ENCODE results near the gene SLC41A1. TPM values are rescaled to one million over a fixed set of nuclear protein-coding genes. Genes with fewer than 3 reads are reported as not detected.

The SLC41A1 gene
- total RNA-seq, 1 donor from 2014 or later = 28.8 TPM

GRCh38 chr1:205851993-205852392 is 39.0 kb upstream of the SLC41A1 start:
- Histone ChIP-seq H3K4me3 (no peak overlapping the region), H3K36me3 (no peaks in the 10 kb centered on the region)
- no peak for DNase-seq (ENCODE audit: low spot score in 2 of 2)

GRCh38 chr1:205849619-205850355 is 36.8 kb upstream of the SLC41A1 start, which contains the start of gene PM20D1:
Gene PM20D1, minus strand, starts transcription at chr1:205850132. Its CDS starts 60 bp downstream, at chr1:205850072.
- TF ChIP-seq CTCF (IDR thresholded peaks at IDR 0.05) = no peak
- H3K27me3 ChIP-seq = no peaks in the 10 kb centered on the region
- H3K4me1 ChIP-seq = no peaks in the 10 kb centered on the region
- H3K9me3 ChIP-seq = no peaks in the 10 kb centered on the region
- intact Hi-C loops (cut with DNase I) = loop anchor here (2.0 kb wide), 1 partner anchor 37 kb away; the partner anchor contains the start of gene SLC41A1
- DNase-seq (ENCODE audit: low spot score in 2 of 2) = peak; percentile 77 to 91
- H3K27ac ChIP-seq = no peak within 1 kb of the TSS
- H3K36me3 ChIP-seq = no peaks in the 10 kb centered on the region
- H3K4me3 ChIP-seq = peak within 1 kb of the TSS; percentile 48 to 64

More at GRCh38 chr1:205851993-205852392, 39.0 kb upstream of the SLC41A1 start:
- no peak for TF ChIP-seq CTCF (IDR thresholded peaks at IDR 0.05)
- H3K27ac ChIP-seq = no peak overlapping the region
- intact Hi-C loops (cut with DNase I) = loop anchor here (2.0 kb wide), 1 partner anchor 39 kb away; the partner anchor contains the start of gene SLC41A1
- no peaks in the 10 kb centered on the region for H3K27me3 ChIP-seq
- no peaks in the 10 kb centered on the region for H3K4me1 ChIP-seq
- peaks cover 0 to 6% of the 10 kb centered on the region in 2 donors for H3K9me3 ChIP-seq

- H3K4me3 ChIP-seq = no peak overlapping the region
- DNase-seq (ENCODE audit: low spot score in 2 of 2) = no peak
- no peaks in the 10 kb centered on the region for H3K9me3 ChIP-seq
- no peaks in the 10 kb centered on the region for H3K36me3 ChIP-seq
- H3K27me3 ChIP-seq = no peaks in the 10 kb centered on the region
- H3K4me1 ChIP-seq = no peaks in the 10 kb centered on the region
- TF ChIP-seq CTCF (IDR thresholded peaks at IDR 0.05) = no peak
- intact Hi-C loops (cut with DNase I) = no loop called here
- no peak overlapping the region for H3K27ac ChIP-seq
Observed at GRCh38 chr1:205843036-205843859, 30.2 kb upstream of the SLC41A1 start.

- intact Hi-C loops (cut with DNase I) = no loop called here
- Histone ChIP-seq H3K27ac (no peak overlapping the region), H3K36me3 (no peaks in the 10 kb centered on the region), H3K4me1 (no peaks in the 10 kb centered on the region), H3K4me3 (no peak overlapping the region), H3K9me3 (no peaks in the 10 kb centered on the region), H3K27me3 (no peaks in the 10 kb centered on the region)
- no peak for TF ChIP-seq CTCF (IDR thresholded peaks at IDR 0.05)
- DNase-seq (ENCODE audit: low spot score in 2 of 2) = no peak
Observed at GRCh38 chr1:205842229-205842628, 29.2 kb upstream of the SLC41A1 start.

- H3K27me3 ChIP-seq = no peaks in the 10 kb centered on the region
- no peaks in the 10 kb centered on the region for H3K4me1 ChIP-seq
- no peak for DNase-seq (ENCODE audit: low spot score in 2 of 2)
- H3K4me3 ChIP-seq = no peak overlapping the region
- intact Hi-C loops (cut with DNase I) = no loop called here
- no peaks in the 10 kb centered on the region for H3K9me3 ChIP-seq
- TF ChIP-seq CTCF (IDR thresholded peaks at IDR 0.05) = no peak
- H3K27ac ChIP-seq = no peak overlapping the region
- H3K36me3 ChIP-seq = no peaks in the 10 kb centered on the region
Observed at GRCh38 chr1:205840146-205840923, 27.3 kb upstream of the SLC41A1 start.

Data from ascending aorta (tissue), 2 donors.